ENCODE measurements around the gene TSPAN3.

The TSPAN3 gene

GRCh38 chr15:77070495-77071304 is at the start of gene TSPAN3:
TSPAN3 (minus strand) TSS chr15:77071109; CDS start chr15:77070954, 155 bp downstream.
- peak; percentile 53 to 73 for DNase-seq

GRCh38 chr15:77120576-77120975 is 49.7 kb upstream of the TSPAN3 start:
- no peak for DNase-seq

- DNase-seq, result no peak
Observed at GRCh38 chr15:77119446-77119845, 48.5 kb upstream of the TSPAN3 start.

GRCh38 chr15:77118882-77119321 is 48.0 kb upstream of the TSPAN3 start:
- DNase-seq, result no peak

- DNase-seq, result no peak
Observed at GRCh38 chr15:77115179-77115578, 44.3 kb upstream of the TSPAN3 start.

GRCh38 chr15:77112838-77113504 is 42.1 kb upstream of the TSPAN3 start:
- no peak for DNase-seq

GRCh38 chr15:77111789-77112188 is 40.9 kb upstream of the TSPAN3 start:
- DNase-seq, result no peak

- peak in 1 of 2 experiments; percentile 2 for DNase-seq
Observed at GRCh38 chr15:77107531-77108355, 36.8 kb upstream of the TSPAN3 start.

GRCh38 chr15:77107068-77107467 is 36.2 kb upstream of the TSPAN3 start:
- DNase-seq, result no peak

- no peak for DNase-seq
Observed at GRCh38 chr15:77104155-77104554, 33.2 kb upstream of the TSPAN3 start.

- no peak for DNase-seq
Observed at GRCh38 chr15:77099741-77100463, 29.0 kb upstream of the TSPAN3 start.

GRCh38 chr15:77098572-77098971 is 27.7 kb upstream of the TSPAN3 start:
- no peak for DNase-seq

- DNase-seq, result no peak
Observed at GRCh38 chr15:77097921-77098320, 27.0 kb upstream of the TSPAN3 start.

- DNase-seq, result no peak
Observed at GRCh38 chr15:77097248-77097721, 26.4 kb upstream of the TSPAN3 start.

GRCh38 chr15:77096541-77096940 is 25.6 kb upstream of the TSPAN3 start:
- DNase-seq, result no peak

GRCh38 chr15:77096138-77096537 is 25.2 kb upstream of the TSPAN3 start:
- no peak for DNase-seq

- no peak for DNase-seq
Observed at GRCh38 chr15:77094397-77095030, 23.6 kb upstream of the TSPAN3 start.

GRCh38 chr15:77093436-77093835 is 22.5 kb upstream of the TSPAN3 start:
- DNase-seq, result no peak

- no peak for DNase-seq
Observed at GRCh38 chr15:77091097-77091496, 20.2 kb upstream of the TSPAN3 start.

- no peak for DNase-seq
Observed at GRCh38 chr15:77087213-77087612, 16.3 kb upstream of the TSPAN3 start.

- no peak for DNase-seq
Observed at GRCh38 chr15:77085297-77085696, 14.4 kb upstream of the TSPAN3 start.

GRCh38 chr15:77084436-77084835 is 13.5 kb upstream of the TSPAN3 start:
- DNase-seq, result no peak
